SU-DHL-6 (cell line): Measurements from ENCODE around the gene NAMPT.
A peak's percentile ranks its signal among the peaks of the same experiment; 100 is the strongest.

Experiments
- H2AFZ ChIP-seq: fragments of 200-600 bp; sonication (generic); 2 replicates; pipeline ENCODE4 v1.6.1; 2014; ENCODE audit warnings: low read depth, mild to moderate bottlenecking, moderate library complexity, mixed read lengths, antibody characterized with exemption, low read length; ENCODE audit not compliant: severe bottlenecking
- H3F3A ChIP-seq: fragments of 200-600 bp; shearing (Covaris generic); 2 replicates; pipeline ENCODE4 v1.6.0; 2016; ENCODE audit warnings: antibody characterized with exemption, mild to moderate bottlenecking; ENCODE audit not compliant: insufficient read depth
- H3K27ac ChIP-seq: fragments of 200-600 bp; sonication (generic); 2 replicates; pipeline ENCODE4 v1.5.1; 2016; ENCODE audit warnings: low read depth, mild to moderate bottlenecking, low read length, moderate library complexity, mixed read lengths
- H3K27me3 ChIP-seq: fragments of 200-600 bp; sonication (generic), shearing (Covaris generic); 2 replicates; pipeline ENCODE4 v1.6.0; 2014; ENCODE audit warnings: mild to moderate bottlenecking, low read length
- H3K36me3 ChIP-seq: fragments of 200-600 bp; sonication (generic); 2 replicates; pipeline ENCODE4 v1.6.1; 2014; ENCODE audit warnings: mild to moderate bottlenecking, low read length, mixed read lengths
- H3K4me2 ChIP-seq: fragments of 300-600, 200-600 bp; shearing (Covaris generic), sonication (generic); 2 replicates; pipeline ENCODE4 v1.6.0; 2014; ENCODE audit warnings: low read length, low read depth, mild to moderate bottlenecking; ENCODE audit not compliant: poor library complexity, severe bottlenecking
- H3K4me3 ChIP-seq: fragments of 200-600 bp; sonication (generic); 2 replicates; pipeline ENCODE4 v1.5.1; 2014; ENCODE audit warnings: antibody characterized with exemption, low read length, mild to moderate bottlenecking, mixed read lengths; ENCODE audit not compliant: insufficient read depth, poor library complexity, severe bottlenecking
- H3K79me2 ChIP-seq: fragments of 200-600 bp; sonication (generic); 2 replicates; pipeline ENCODE4 v1.6.1; 2014; ENCODE audit warnings: mild to moderate bottlenecking, low read length, moderate library complexity; ENCODE audit not compliant: insufficient read depth
- H3K9ac ChIP-seq: fragments of 200-600 bp; sonication (generic); 2 replicates; pipeline ENCODE4 v1.7.0; 2014; ENCODE audit warnings: mild to moderate bottlenecking, low read length
- H3K9me2 ChIP-seq: fragments of 200-600 bp; sonication (generic); replicated peaks from 2 replicates; pipeline ENCODE4 v1.6.1; 2014; ENCODE audit warnings: low read length; ENCODE audit not compliant: insufficient read depth
- H3K9me3 ChIP-seq: fragments of 200-600 bp; sonication (generic); 2 replicates; pipeline ENCODE4 v1.6.1; 2014; ENCODE audit warnings: low read length, mixed read lengths; ENCODE audit not compliant: insufficient read depth
- H4K20me1 ChIP-seq: fragments of 200-600 bp; sonication (generic); 2 replicates; pipeline ENCODE4 v1.6.1; 2014; ENCODE audit warnings: low read depth, mild to moderate bottlenecking, antibody characterized with exemption, low read length, moderate library complexity, mixed read lengths
- EZH2phosphoT487 ChIP-seq: fragments of 200-600 bp; sonication (generic), shearing (Covaris generic); conservative IDR thresholded peaks from 2 replicates; pipeline ENCODE4 v1.6.1; 2018; ENCODE audit warnings: mild to moderate bottlenecking, antibody characterized with exemption, low read length, moderate library complexity, mixed read lengths
- TF ChIP-seq, protein P1 (sequence below): fragments of 200-600 bp; sonication (generic); IDR thresholded peaks from one replicate; pipeline ENCODE4 v1.5.1; 2017; ENCODE audit warnings: antibody characterized with exemption, mild to moderate bottlenecking, low read length, moderate library complexity; ENCODE audit not compliant: insufficient read depth, poor library complexity, severe bottlenecking

Gene NAMPT

DNA sequence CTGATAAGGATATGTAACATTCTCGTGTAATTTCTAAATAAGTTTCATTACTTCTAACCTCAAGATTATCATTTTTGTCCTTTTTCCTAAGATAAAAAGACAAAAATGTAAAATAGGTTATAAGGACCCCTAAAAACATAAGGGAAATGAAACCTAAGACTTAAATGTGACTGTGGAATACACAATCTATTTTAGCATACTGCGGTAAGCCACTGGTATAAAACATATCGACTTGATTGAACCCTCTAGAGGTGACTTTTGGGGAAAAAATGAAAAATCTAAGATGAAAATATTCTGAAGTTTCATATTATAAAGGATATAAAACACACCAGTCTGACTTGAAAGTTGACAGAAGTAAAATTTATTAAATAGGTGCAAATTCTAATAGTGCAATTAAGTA, 1.9 kb downstream of the NAMPT start:
- TF ChIP-seq, protein P1, sequence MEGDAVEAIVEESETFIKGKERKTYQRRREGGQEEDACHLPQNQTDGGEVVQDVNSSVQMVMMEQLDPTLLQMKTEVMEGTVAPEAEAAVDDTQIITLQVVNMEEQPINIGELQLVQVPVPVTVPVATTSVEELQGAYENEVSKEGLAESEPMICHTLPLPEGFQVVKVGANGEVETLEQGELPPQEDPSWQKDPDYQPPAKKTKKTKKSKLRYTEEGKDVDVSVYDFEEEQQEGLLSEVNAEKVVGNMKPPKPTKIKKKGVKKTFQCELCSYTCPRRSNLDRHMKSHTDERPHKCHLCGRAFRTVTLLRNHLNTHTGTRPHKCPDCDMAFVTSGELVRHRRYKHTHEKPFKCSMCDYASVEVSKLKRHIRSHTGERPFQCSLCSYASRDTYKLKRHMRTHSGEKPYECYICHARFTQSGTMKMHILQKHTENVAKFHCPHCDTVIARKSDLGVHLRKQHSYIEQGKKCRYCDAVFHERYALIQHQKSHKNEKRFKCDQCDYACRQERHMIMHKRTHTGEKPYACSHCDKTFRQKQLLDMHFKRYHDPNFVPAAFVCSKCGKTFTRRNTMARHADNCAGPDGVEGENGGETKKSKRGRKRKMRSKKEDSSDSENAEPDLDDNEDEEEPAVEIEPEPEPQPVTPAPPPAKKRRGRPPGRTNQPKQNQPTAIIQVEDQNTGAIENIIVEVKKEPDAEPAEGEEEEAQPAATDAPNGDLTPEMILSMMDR: no peak
- TF ChIP-seq EZH2phosphoT487: no peak

DNA sequence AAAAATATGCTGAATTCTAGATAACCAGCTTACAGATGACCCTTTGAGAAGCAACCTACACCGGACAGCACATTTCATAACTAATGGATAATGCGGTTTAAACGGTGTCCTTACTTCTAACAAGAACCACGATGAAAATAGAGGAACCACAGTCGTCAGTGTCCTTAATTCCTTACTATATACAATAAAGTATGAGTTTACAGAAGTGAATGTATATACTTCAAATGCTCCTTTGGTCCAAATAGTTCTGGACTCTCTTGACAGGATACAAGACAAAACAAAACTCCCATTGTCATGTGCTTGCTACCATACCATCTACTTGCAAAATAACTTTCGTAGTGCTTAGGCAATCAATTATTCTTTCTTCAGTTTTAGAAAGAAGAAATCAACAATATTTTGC, 2.4 kb downstream of the NAMPT start:
- H3K27ac ChIP-seq: peak overlapping the region; percentile 19; the same call in 1 of the 2 replicates
- no peak overlapping the region for H2AFZ ChIP-seq
- no peaks in the 10 kb centered on the region for H3K36me3 ChIP-seq
- no peaks in the 10 kb centered on the region for H3K27me3 ChIP-seq
- H3K9me2 ChIP-seq: no peaks in the 10 kb centered on the region
- H3K9me3 ChIP-seq: no peaks in the 10 kb centered on the region
- peaks cover 38% of the 10 kb centered on the region for H4K20me1 ChIP-seq
- peaks cover 29% of the 10 kb centered on the region for H3F3A ChIP-seq
- H3K79me2 ChIP-seq: peaks cover 68% of the 10 kb centered on the region
- TF ChIP-seq, protein P1: no peak
- no peak for TF ChIP-seq EZH2phosphoT487
- H3K4me3 ChIP-seq: peak overlapping the region; percentile 58
- H3K9ac ChIP-seq: peak overlapping the region; percentile 85
- peak overlapping the region; percentile 77 for H3K4me2 ChIP-seq

More for the DNA sequence above, 1.9 kb downstream of the NAMPT start:
- Histone ChIP-seq H3K4me2 (peak overlapping the region; percentile 77), H3K27me3 (no peaks in the 10 kb centered on the region), H3K9me3 (no peaks in the 10 kb centered on the region), H3K27ac (peak overlapping the region; percentile 19; the same call in 1 of the 2 replicates), H3K9me2 (no peaks in the 10 kb centered on the region), H4K20me1 (peaks cover 38% of the 10 kb centered on the region), H3K36me3 (no peaks in the 10 kb centered on the region), H3K79me2 (peaks cover 63% of the 10 kb centered on the region), H3K4me3 (peak overlapping the region; percentile 58), H3F3A (peaks cover 29% of the 10 kb centered on the region), H3K9ac (peak overlapping the region; percentile 85), H2AFZ (no peak overlapping the region)

DNA sequence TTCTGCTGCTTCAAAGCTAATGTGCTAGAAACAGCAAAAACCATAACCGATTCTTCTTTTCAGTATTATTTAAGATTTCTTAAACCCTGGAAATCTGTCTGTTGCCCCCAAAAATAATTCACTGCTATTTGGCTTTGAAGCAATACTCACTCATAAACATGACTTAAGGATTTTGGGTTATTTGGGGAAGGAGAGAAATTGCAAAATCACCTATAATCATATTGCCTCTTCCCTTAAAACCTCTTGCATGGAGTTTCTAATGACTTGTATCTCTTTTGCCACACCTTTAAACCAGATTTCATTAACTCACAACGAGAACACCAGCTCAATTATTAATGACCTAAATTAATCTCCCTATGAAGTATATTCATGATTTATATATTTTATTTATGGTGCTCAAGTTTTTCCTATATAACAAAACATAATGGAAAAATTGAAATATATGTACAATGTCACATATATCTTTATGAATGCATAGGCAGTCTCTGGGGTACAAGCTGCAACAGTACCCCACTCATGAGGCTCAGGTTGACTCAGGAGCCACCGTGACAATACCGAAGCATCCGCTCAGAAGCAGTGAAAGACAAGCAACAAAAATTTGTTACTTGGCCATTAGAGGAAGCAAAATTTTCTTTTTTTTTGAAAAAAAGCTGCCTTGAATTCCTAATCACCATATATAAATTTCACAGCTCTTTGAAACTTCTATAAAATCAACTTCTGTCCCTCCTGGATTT, 3.0 kb downstream of the NAMPT start:
- peaks cover 25% of the 10 kb centered on the region for H3F3A ChIP-seq
- peaks cover 38% of the 10 kb centered on the region for H4K20me1 ChIP-seq
- peaks cover 74% of the 10 kb centered on the region for H3K79me2 ChIP-seq
- H3K4me3 ChIP-seq: no peak overlapping the region
- H3K27ac ChIP-seq: no peak overlapping the region
- H3K36me3 ChIP-seq: peaks cover 4% of the 10 kb centered on the region; the same call in 1 of the 2 replicates
- no peaks in the 10 kb centered on the region for H3K9me3 ChIP-seq
- no peaks in the 10 kb centered on the region for H3K27me3 ChIP-seq
- no peak overlapping the region for H2AFZ ChIP-seq
- no peak for TF ChIP-seq EZH2phosphoT487
- TF ChIP-seq, protein P1: no peak
- H3K9ac ChIP-seq: no peak overlapping the region
- peak overlapping the region; percentile 77 for H3K4me2 ChIP-seq
- no peaks in the 10 kb centered on the region for H3K9me2 ChIP-seq
